ENCODE data around the gene DOK7. TPM values are rescaled to one million over a fixed set of nuclear protein-coding genes. Genes with fewer than 3 reads are reported as not detected.

Gene DOK7
- total RNA-seq, 2 experiments from 2014 or later: not detected

DNA sequence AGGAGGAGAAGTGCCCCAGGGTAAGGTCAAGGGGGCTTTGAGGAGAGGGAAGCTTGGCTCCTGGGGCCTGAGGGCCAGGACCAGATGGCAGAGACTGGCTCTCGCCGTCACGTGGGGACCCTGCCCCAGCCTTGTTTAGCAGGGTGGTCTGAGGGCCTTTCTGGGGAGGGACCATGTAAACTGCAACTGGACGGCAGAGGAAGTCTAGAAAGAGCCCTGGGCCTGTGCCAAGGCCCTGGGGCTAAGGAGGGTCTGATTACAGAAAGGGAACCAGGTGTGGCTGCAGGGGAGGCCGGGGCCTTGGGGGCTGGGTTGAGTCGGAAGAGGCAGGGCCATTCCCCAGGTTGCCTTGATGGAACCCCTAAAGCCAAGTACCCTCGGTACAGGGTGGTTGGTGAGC is 23.1 kb upstream of the DOK7 start:
- no peak overlapping the region for H3K27ac Mint-ChIP-seq
- no peaks in the 10 kb centered on the region for H3K27me3 ChIP-seq (ENCODE audit: control insufficient read depth in 1 of 2, insufficient read depth in 2 of 2, low read length in 2 of 2)
- H3K36me3 Mint-ChIP-seq (ENCODE audit: low read depth): no peaks in the 10 kb centered on the region
- H3K4me3 Mint-ChIP-seq: no peak overlapping the region
- H3K4me1 Mint-ChIP-seq (ENCODE audit: low read depth): no peaks in the 10 kb centered on the region
- H3K27me3 Mint-ChIP-seq: no peaks in the 10 kb centered on the region
- DNase-seq (no peak), ATAC-seq (ENCODE audit: poor library complexity) (no peak)
- no peak overlapping the region for H3K27ac ChIP-seq (ENCODE audit: low read depth in 1 of 2, low read length in 2 of 2)
- H3K9me3 Mint-ChIP-seq: no peaks in the 10 kb centered on the region
- CTCF ChIA-PET: no interaction called here
- TF ChIP-seq, protein P1, sequence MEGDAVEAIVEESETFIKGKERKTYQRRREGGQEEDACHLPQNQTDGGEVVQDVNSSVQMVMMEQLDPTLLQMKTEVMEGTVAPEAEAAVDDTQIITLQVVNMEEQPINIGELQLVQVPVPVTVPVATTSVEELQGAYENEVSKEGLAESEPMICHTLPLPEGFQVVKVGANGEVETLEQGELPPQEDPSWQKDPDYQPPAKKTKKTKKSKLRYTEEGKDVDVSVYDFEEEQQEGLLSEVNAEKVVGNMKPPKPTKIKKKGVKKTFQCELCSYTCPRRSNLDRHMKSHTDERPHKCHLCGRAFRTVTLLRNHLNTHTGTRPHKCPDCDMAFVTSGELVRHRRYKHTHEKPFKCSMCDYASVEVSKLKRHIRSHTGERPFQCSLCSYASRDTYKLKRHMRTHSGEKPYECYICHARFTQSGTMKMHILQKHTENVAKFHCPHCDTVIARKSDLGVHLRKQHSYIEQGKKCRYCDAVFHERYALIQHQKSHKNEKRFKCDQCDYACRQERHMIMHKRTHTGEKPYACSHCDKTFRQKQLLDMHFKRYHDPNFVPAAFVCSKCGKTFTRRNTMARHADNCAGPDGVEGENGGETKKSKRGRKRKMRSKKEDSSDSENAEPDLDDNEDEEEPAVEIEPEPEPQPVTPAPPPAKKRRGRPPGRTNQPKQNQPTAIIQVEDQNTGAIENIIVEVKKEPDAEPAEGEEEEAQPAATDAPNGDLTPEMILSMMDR (IDR thresholded peaks at IDR 0.05): no peak
- POLR2A ChIA-PET: no interaction called here
- no peak overlapping the region for H3K4me3 ChIP-seq (ENCODE audit: low read length)
- H3K9me3 ChIP-seq (ENCODE audit: control insufficient read depth in 1 of 2, insufficient read depth in 1 of 2, low read length in 2 of 2): no peaks in the 10 kb centered on the region
- intact Hi-C loops (cut with DNase I, micrococcal nuclease): no loop called here
- H3K36me3 ChIP-seq (ENCODE audit: insufficient read depth, low read length): no peaks in the 10 kb centered on the region
- peaks cover 11% of the 10 kb centered on the region for H3K4me1 ChIP-seq (ENCODE audit: insufficient read depth, low read length)

DNA sequence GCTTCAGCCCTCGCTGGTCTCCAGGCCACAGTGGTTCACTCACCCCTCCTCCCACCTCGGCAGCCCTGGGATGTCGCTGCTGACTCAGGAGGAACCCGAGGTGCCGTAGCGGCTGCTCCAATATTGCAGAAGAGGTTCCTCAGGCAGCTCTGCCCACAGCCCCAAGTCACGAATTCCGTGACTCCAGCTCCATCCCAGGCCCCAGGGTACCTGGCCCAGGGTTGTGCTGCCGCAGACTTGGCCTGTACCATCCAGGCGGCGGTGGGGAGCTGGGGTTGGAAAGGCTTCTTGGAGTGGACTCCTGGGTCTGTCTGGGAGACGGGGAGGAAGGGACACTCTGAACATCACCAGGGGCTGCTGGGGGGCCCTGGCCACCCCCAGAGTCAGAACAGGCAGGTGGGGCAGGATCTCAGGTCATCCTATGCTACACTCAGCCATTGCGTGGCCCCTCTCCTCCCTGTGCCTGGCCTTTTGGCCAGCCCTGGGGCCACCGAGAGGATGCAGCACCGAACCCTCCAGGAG is 22.1 kb upstream of the DOK7 start:
- TF ChIP-seq, protein P1 (IDR thresholded peaks at IDR 0.05): no peak
- no peak overlapping the region for H3K27ac Mint-ChIP-seq

DNA sequence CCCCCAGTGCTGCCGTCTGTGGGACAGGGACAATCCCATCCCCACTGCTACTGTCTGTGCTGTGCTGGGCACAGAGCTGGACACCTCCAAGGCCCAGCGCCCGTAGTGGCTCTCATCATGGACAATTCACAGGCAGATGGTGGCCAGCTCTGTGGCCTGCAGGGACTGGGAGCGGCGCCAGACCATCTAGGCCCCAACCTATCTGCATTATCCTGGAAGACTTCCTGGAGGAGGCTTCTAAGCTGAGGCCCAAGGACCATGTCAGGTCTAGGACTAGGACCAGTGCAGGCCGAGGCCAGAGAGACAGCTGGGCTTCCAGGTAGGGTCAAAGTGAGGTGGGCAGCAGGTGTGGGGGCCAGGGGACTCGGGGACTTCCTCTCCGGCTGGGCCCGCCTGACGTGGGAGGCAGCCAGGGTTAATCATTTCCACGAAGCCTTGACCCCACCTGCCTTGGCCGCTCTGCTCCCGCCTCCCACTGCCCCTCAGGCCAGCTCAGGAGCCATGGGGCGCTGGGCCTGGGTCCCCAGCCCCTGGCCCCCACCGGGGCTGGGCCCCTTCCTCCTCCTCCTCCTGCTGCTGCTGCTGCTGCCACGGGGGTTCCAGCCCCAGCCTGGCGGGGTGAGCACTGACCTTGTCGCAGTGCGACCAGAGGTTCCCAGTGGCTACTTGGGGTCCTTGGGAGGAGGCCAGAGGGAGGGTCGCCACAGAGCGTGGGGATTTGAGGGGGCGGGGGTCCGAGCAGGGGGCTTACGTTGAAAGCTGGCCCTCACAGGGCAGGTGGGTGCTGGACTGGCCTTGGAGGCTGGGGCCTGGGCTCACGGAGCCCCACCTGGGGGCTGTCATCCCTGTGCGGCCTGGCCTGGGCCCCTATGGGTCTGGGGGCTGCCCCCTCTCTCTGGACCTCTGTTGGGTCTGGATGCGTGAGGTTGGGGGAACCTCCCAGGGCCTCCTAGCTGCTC is 21.3 kb upstream of the DOK7 start, which contains the start of gene HGFAC:
TSS of gene HGFAC (plus strand) at position 468 of the 959 bp plus-strand sequence. CDS start at position 502, 34 bp downstream.
- ChIA-PET CTCF (no interaction called here), POLR2A (no interaction called here)
- Mint-ChIP-seq H3K4me1 (ENCODE audit: low read depth) (no peaks in the 10 kb centered on the region), H3K27ac (no peak within 1 kb of the TSS), H3K36me3 (ENCODE audit: low read depth) (no peaks in the 10 kb centered on the region), H3K9me3 (no peaks in the 10 kb centered on the region), H3K4me3 (no peak within 1 kb of the TSS), H3K27me3 (no peaks in the 10 kb centered on the region)
- Histone ChIP-seq H3K27ac (ENCODE audit: low read depth in 1 of 2, low read length in 2 of 2) (no peak within 1 kb of the TSS), H3K27me3 (ENCODE audit: control insufficient read depth in 1 of 2, insufficient read depth in 2 of 2, low read length in 2 of 2) (no peaks in the 10 kb centered on the region), H3K4me1 (ENCODE audit: insufficient read depth, low read length) (peaks cover 11% of the 10 kb centered on the region), H3K4me3 (ENCODE audit: low read length) (no peak within 1 kb of the TSS), H3K36me3 (ENCODE audit: insufficient read depth, low read length) (no peaks in the 10 kb centered on the region), H3K9me3 (ENCODE audit: control insufficient read depth in 1 of 2, insufficient read depth in 1 of 2, low read length in 2 of 2) (peaks cover 0 to 6% of the 10 kb centered on the region in 2 experiments)
- DNase-seq (no peak), ATAC-seq (ENCODE audit: poor library complexity) (no peak)
- intact Hi-C loops (cut with DNase I, micrococcal nuclease): no loop called here
- TF ChIP-seq, protein P1 (IDR thresholded peaks at IDR 0.05): no peak

More for the DNA sequence above, 22.1 kb upstream of the DOK7 start:
- ATAC-seq (ENCODE audit: poor library complexity): no peak
- CTCF ChIA-PET: no interaction called here
- Histone ChIP-seq H3K4me3 (ENCODE audit: low read length) (no peak overlapping the region), H3K4me1 (ENCODE audit: insufficient read depth, low read length) (peaks cover 11% of the 10 kb centered on the region), H3K27ac (ENCODE audit: low read depth in 1 of 2, low read length in 2 of 2) (no peak overlapping the region), H3K27me3 (ENCODE audit: control insufficient read depth in 1 of 2, insufficient read depth in 2 of 2, low read length in 2 of 2) (no peaks in the 10 kb centered on the region), H3K9me3 (ENCODE audit: control insufficient read depth in 1 of 2, insufficient read depth in 1 of 2, low read length in 2 of 2) (no peaks in the 10 kb centered on the region), H3K36me3 (ENCODE audit: insufficient read depth, low read length) (no peaks in the 10 kb centered on the region)
- Mint-ChIP-seq H3K27me3 (no peaks in the 10 kb centered on the region), H3K9me3 (no peaks in the 10 kb centered on the region), H3K36me3 (ENCODE audit: low read depth) (no peaks in the 10 kb centered on the region), H3K4me1 (ENCODE audit: low read depth) (no peaks in the 10 kb centered on the region), H3K4me3 (no peak overlapping the region)
- POLR2A ChIA-PET: no interaction called here
- DNase-seq: peak in 1 of 14 experiments; percentile 28
- intact Hi-C loops (cut with DNase I, micrococcal nuclease): no loop called here

Measured in CD4-positive, alpha-beta T cell (primary cell).